ENCODE data around the gene ALG12. TPM values are rescaled to one million over a fixed set of nuclear protein-coding genes. Genes with fewer than 3 reads are reported as not detected.

Gene ALG12
- total and polyA plus RNA-seq, 2 experiments from 2014 or later = 18.7 to 23.3 TPM

GRCh38 chr22:49896201-49896600 is 22.0 kb downstream of the ALG12 start:
- peaks cover 8% of the 10 kb centered on the region for H3K27me3 Mint-ChIP-seq (ENCODE audit: insufficient read depth, low read depth, poor library complexity)
- ATAC-seq = no peak

GRCh38 chr22:49894322-49895054 is 23.8 kb downstream of the ALG12 start:
- Mint-ChIP-seq H3K27me3 (ENCODE audit: insufficient read depth, low read depth, poor library complexity) (peaks cover 6% of the 10 kb centered on the region), H3K4me1 (no peaks in the 10 kb centered on the region), H3K4me3 (no peak overlapping the region), H3K9me3 (peaks cover 40% of the 10 kb centered on the region), H3K27ac (no peak overlapping the region), H3K36me3 (ENCODE audit: low read depth) (peaks cover 72% of the 10 kb centered on the region)
- H4K20me1 ChIP-seq (replicated peaks; ENCODE audit: insufficient read depth) = no peaks in the 10 kb centered on the region
- no peaks in the 10 kb centered on the region for H3F3A ChIP-seq (replicated peaks; ENCODE audit: low read depth)
- H3K27me3 ChIP-seq (ENCODE audit: insufficient read depth) = no peaks in the 10 kb centered on the region
- no peaks in the 10 kb centered on the region for H3K4me1 ChIP-seq (ENCODE audit: insufficient read depth)
- 0 out of 2 replicates have a peak, but pooled peaks cover 4% of the 10 kb centered on the region for H3K9me2 ChIP-seq (ENCODE audit: insufficient read depth)
- no peak overlapping the region for H2AFZ ChIP-seq
- H3K4me3 ChIP-seq = no peak overlapping the region
- 0 out of 2 replicates have a peak, but pooled peaks cover 9% of the 10 kb centered on the region for H3K79me2 ChIP-seq (replicated peaks; ENCODE audit: insufficient read depth)
- DNase-seq (ENCODE audit: low spot score) (no peak), ATAC-seq (no peak; the same call in 2 of the 3 replicates)
- H3K4me2 ChIP-seq = no peak overlapping the region
- TF ChIP-seq ZNF331 (CRISPR knock-in tag; IDR thresholded peaks at IDR 0.05; ENCODE audit: low read depth) (no peak), CREB1 (CRISPR knock-in tag; IDR thresholded peaks at IDR 0.05; ENCODE audit: low read depth) (no peak), CTCF (conservative IDR thresholded peaks at IDR 0.05; ENCODE audit: low read depth in 2 of 2) (no peak), EZH2 (IDR thresholded peaks at IDR 0.05; ENCODE audit: low read depth, unreplicated experiment) (no peak)
- peaks cover 4% of the 10 kb centered on the region for H3K36me3 ChIP-seq (ENCODE audit: insufficient read depth)
- H3K27ac ChIP-seq (ENCODE audit: low read depth) = no peak overlapping the region

More at GRCh38 chr22:49896201-49896600, 22.0 kb downstream of the ALG12 start:
- H3F3A ChIP-seq (replicated peaks; ENCODE audit: low read depth) = peaks cover 3% of the 10 kb centered on the region; the same call in 1 of the 2 replicates
- Mint-ChIP-seq H3K36me3 (ENCODE audit: low read depth) (peaks cover 71% of the 10 kb centered on the region), H3K4me1 (0 out of 3 replicates have a peak, but pooled peaks cover 3% of the 10 kb centered on the region), H3K27ac (no peak overlapping the region), H3K4me3 (no peak overlapping the region), H3K9me3 (peaks cover 28% of the 10 kb centered on the region)
- no peaks in the 10 kb centered on the region for H3K4me1 ChIP-seq (ENCODE audit: insufficient read depth)
- H3K27me3 ChIP-seq (ENCODE audit: insufficient read depth) = no peaks in the 10 kb centered on the region
- TF ChIP-seq JUNB (IDR thresholded peaks at IDR 0.05; ENCODE audit: unreplicated experiment) (no peak), EZH2 (IDR thresholded peaks at IDR 0.05; ENCODE audit: low read depth, unreplicated experiment) (no peak)
- H3K4me2 ChIP-seq = no peak overlapping the region
- no peaks in the 10 kb centered on the region for H3K79me2 ChIP-seq (replicated peaks; ENCODE audit: insufficient read depth)
- no peak overlapping the region for H3K4me3 ChIP-seq
- H3K36me3 ChIP-seq (ENCODE audit: insufficient read depth) = no peaks in the 10 kb centered on the region; the same call in 1 of the 2 replicates
- no peak overlapping the region for H2AFZ ChIP-seq
- no peaks in the 10 kb centered on the region for H4K20me1 ChIP-seq (replicated peaks; ENCODE audit: insufficient read depth)
- H3K27ac ChIP-seq (ENCODE audit: low read depth) = no peak overlapping the region
- no peak for DNase-seq (ENCODE audit: low spot score)
- no peaks in the 10 kb centered on the region for H3K9me2 ChIP-seq (ENCODE audit: insufficient read depth)

DNA sequence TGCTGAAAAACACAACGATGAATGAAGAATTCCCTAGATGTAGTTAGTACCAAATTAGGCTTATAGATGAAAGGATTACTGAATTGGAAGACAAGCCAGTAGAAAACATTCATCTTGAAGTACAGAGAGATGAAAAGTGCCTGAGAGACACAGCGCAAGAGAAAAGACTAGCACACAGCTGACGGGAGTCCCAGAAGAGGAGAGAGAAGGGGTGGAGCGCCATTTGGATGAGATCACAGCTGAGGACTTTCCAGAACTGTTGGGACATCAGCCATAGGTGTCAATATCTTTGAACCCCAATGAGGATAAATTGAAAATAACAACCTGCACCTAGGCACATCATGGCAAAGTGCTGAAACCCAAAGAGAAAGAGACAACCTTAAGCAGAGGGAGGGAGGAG is 25.2 kb downstream of the ALG12 start:
- H3K9me3 Mint-ChIP-seq = peaks cover 41% of the 10 kb centered on the region
- TF ChIP-seq, protein P1, sequence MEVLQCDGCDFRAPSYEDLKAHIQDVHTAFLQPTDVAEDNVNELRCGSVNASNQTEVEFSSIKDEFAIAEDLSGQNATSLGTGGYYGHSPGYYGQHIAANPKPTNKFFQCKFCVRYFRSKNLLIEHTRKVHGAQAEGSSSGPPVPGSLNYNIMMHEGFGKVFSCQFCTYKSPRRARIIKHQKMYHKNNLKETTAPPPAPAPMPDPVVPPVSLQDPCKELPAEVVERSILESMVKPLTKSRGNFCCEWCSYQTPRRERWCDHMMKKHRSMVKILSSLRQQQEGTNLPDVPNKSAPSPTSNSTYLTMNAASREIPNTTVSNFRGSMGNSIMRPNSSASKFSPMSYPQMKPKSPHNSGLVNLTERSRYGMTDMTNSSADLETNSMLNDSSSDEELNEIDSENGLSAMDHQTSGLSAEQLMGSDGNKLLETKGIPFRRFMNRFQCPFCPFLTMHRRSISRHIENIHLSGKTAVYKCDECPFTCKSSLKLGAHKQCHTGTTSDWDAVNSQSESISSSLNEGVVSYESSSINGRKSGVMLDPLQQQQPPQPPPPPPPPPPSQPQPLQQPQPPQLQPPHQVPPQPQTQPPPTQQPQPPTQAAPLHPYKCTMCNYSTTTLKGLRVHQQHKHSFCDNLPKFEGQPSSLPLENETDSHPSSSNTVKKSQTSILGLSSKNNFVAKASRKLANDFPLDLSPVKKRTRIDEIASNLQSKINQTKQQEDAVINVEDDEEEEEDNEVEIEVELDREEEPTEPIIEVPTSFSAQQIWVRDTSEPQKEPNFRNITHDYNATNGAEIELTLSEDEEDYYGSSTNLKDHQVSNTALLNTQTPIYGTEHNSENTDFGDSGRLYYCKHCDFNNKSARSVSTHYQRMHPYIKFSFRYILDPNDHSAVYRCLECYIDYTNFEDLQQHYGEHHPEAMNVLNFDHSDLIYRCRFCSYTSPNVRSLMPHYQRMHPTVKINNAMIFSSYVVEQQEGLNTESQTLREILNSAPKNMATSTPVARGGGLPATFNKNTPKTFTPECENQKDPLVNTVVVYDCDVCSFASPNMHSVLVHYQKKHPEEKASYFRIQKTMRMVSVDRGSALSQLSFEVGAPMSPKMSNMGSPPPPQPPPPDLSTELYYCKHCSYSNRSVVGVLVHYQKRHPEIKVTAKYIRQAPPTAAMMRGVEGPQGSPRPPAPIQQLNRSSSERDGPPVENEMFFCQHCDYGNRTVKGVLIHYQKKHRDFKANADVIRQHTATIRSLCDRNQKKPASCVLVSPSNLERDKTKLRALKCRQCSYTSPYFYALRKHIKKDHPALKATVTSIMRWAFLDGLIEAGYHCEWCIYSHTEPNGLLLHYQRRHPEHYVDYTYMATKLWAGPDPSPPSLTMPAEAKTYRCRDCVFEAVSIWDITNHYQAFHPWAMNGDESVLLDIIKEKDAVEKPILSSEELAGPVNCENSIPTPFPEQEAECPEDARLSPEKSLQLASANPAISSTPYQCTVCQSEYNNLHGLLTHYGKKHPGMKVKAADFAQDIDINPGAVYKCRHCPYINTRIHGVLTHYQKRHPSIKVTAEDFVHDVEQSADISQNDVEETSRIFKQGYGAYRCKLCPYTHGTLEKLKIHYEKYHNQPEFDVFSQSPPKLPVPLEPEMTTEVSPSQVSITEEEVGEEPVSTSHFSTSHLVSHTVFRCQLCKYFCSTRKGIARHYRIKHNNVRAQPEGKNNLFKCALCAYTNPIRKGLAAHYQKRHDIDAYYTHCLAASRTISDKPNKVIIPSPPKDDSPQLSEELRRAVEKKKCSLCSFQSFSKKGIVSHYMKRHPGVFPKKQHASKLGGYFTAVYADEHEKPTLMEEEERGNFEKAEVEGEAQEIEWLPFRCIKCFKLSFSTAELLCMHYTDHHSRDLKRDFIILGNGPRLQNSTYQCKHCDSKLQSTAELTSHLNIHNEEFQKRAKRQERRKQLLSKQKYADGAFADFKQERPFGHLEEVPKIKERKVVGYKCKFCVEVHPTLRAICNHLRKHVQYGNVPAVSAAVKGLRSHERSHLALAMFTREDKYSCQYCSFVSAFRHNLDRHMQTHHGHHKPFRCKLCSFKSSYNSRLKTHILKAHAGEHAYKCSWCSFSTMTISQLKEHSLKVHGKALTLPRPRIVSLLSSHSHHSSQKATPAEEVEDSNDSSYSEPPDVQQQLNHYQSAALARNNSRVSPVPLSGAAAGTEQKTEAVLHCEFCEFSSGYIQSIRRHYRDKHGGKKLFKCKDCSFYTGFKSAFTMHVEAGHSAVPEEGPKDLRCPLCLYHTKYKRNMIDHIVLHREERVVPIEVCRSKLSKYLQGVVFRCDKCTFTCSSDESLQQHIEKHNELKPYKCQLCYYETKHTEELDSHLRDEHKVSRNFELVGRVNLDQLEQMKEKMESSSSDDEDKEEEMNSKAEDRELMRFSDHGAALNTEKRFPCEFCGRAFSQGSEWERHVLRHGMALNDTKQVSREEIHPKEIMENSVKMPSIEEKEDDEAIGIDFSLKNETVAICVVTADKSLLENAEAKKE (CRISPR knock-in tag; IDR thresholded peaks at IDR 0.05) = no peak
- TF ChIP-seq CREB1 (CRISPR knock-in tag; IDR thresholded peaks at IDR 0.05; ENCODE audit: low read depth) (no peak), STAT1 (IDR thresholded peaks at IDR 0.05; ENCODE audit: unreplicated experiment) (no peak), ZNF331 (CRISPR knock-in tag; IDR thresholded peaks at IDR 0.05; ENCODE audit: low read depth) (no peak), JUNB (IDR thresholded peaks at IDR 0.05; ENCODE audit: unreplicated experiment) (no peak)

More for the DNA sequence above, 25.2 kb downstream of the ALG12 start:
- DNase-seq (ENCODE audit: low spot score) (no peak), ATAC-seq (no peak)
- Histone ChIP-seq H3K36me3 (ENCODE audit: insufficient read depth) (peaks cover 4% of the 10 kb centered on the region), H3K9me2 (ENCODE audit: insufficient read depth) (0 out of 2 replicates have a peak, but pooled peaks cover 4% of the 10 kb centered on the region), H3K4me2 (no peak overlapping the region), H3K27ac (ENCODE audit: low read depth) (no peak overlapping the region), H3K27me3 (ENCODE audit: insufficient read depth) (no peaks in the 10 kb centered on the region), H2AFZ (no peak overlapping the region), H3F3A (replicated peaks; ENCODE audit: low read depth) (no peaks in the 10 kb centered on the region), H4K20me1 (replicated peaks; ENCODE audit: insufficient read depth) (no peaks in the 10 kb centered on the region; the same call in 1 of the 2 replicates), H3K79me2 (replicated peaks; ENCODE audit: insufficient read depth) (0 out of 2 replicates have a peak, but pooled peaks cover 9% of the 10 kb centered on the region), H3K4me3 (no peak overlapping the region), H3K4me1 (ENCODE audit: insufficient read depth) (no peaks in the 10 kb centered on the region)
- Mint-ChIP-seq H3K27ac (no peak overlapping the region), H3K36me3 (ENCODE audit: low read depth) (peaks cover 77% of the 10 kb centered on the region), H3K4me1 (no peaks in the 10 kb centered on the region), H3K27me3 (ENCODE audit: insufficient read depth, low read depth, poor library complexity) (peaks cover 5% of the 10 kb centered on the region), H3K4me3 (no peak overlapping the region)

Measured in GM23338 (cell line).